ENCODE data around the gene SPTBN5.

Gene SPTBN5

DNA sequence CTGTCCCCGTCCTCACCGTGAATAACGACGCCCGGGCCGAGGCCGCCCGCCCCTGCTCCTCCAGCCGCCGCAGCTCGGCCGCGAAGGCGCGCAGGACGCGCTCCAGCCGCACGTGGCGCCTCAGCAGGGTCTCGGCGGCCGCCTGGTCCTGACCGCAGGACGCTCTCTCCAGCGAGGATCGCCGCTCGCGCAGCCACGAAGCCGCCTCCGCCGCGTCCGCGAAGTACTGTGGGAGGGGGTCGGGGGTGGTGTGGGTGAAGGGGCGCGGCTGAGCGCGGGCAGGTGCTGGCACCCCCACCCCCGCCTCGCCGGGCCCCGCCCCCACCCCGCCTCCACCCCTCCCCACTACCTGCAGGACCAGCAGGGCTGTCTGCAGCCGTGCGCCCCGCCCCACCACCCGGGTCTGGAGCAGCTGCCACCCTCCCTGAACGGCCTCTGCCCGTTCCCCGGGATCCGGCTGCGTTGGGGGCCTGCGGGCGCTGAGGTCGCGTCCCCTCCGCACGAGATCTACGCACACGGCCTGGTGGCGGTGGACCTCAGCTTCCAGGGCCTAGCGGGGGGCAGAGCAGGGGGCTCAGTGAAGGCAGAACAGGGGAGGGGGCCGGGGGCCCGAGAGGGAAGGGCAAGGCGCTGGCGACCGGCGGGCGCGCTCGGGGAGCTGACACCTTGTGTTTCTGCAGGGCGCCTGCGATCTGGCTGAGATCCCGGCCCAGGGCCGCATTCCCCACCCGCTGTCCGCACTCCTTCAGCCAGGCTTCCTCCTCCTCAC, 11.7 kb downstream of the SPTBN5 start:
- H3K4me3 ChIP-seq (ENCODE audit: low read length), result no peak overlapping the region
- no peaks in the 10 kb centered on the region for H3F3A ChIP-seq (ENCODE audit: control insufficient read depth, insufficient read depth)
- no peak overlapping the region for H3K4me2 ChIP-seq (ENCODE audit: low read length)
- no peaks in the 10 kb centered on the region for H4K20me1 ChIP-seq (ENCODE audit: control insufficient read depth, insufficient read depth, low read depth, low read length)
- no peaks in the 10 kb centered on the region for H3K9me3 ChIP-seq (ENCODE audit: control insufficient read depth, insufficient read depth, low read length)
- H3K4me1 ChIP-seq (ENCODE audit: control insufficient read depth, low read length), result peaks cover 9% of the 10 kb centered on the region
- no peaks in the 10 kb centered on the region for H3K36me3 ChIP-seq (ENCODE audit: control insufficient read depth, low read length)
- H3K27me3 ChIP-seq (ENCODE audit: control insufficient read depth, low read length), result no peaks in the 10 kb centered on the region
- TF ChIP-seq, protein P1, sequence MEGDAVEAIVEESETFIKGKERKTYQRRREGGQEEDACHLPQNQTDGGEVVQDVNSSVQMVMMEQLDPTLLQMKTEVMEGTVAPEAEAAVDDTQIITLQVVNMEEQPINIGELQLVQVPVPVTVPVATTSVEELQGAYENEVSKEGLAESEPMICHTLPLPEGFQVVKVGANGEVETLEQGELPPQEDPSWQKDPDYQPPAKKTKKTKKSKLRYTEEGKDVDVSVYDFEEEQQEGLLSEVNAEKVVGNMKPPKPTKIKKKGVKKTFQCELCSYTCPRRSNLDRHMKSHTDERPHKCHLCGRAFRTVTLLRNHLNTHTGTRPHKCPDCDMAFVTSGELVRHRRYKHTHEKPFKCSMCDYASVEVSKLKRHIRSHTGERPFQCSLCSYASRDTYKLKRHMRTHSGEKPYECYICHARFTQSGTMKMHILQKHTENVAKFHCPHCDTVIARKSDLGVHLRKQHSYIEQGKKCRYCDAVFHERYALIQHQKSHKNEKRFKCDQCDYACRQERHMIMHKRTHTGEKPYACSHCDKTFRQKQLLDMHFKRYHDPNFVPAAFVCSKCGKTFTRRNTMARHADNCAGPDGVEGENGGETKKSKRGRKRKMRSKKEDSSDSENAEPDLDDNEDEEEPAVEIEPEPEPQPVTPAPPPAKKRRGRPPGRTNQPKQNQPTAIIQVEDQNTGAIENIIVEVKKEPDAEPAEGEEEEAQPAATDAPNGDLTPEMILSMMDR (IDR thresholded peaks at IDR 0.05; ENCODE audit: low read depth, low read length, poor library complexity, severe bottlenecking), result no peak
- no peak for TF ChIP-seq EZH2phosphoT487 (IDR thresholded peaks at IDR 0.05; ENCODE audit: borderline replicate concordance, low read length)
- H3K79me2 ChIP-seq (ENCODE audit: control insufficient read depth, low read length), result no peaks in the 10 kb centered on the region
- no peaks in the 10 kb centered on the region for H3K9me2 ChIP-seq (replicated peaks; ENCODE audit: control insufficient read depth, low read length)
- no peak overlapping the region for H3K27ac ChIP-seq (ENCODE audit: low read depth, low read length)

DNA sequence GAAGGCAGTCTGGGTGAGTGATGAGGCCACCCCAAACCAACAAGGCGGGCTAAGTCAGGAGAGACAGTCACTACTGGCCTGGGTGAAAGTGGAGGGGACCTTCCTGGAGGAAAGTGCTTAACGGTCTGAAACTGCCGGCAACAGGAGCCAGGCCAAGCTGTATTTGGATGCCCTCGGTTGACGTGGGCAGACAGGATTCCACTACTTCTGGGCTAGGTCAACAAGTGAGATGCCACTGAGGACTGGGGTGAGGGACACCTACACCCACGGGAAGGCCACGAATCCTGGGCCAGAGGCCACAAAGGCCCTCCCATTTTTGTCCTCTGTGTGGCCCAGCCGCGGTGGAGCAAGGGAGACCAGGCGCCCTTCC, 12.3 kb downstream of the SPTBN5 start:
- TF ChIP-seq, protein P1 (IDR thresholded peaks at IDR 0.05; ENCODE audit: low read depth, low read length, poor library complexity, severe bottlenecking), result no peak
- no peak for TF ChIP-seq EZH2phosphoT487 (IDR thresholded peaks at IDR 0.05; ENCODE audit: borderline replicate concordance, low read length)
- Histone ChIP-seq H3K9me2 (replicated peaks; ENCODE audit: control insufficient read depth, low read length) (no peaks in the 10 kb centered on the region), H3K9me3 (ENCODE audit: control insufficient read depth, insufficient read depth, low read length) (no peaks in the 10 kb centered on the region), H3F3A (ENCODE audit: control insufficient read depth, insufficient read depth) (no peaks in the 10 kb centered on the region), H3K36me3 (ENCODE audit: control insufficient read depth, low read length) (no peaks in the 10 kb centered on the region), H3K79me2 (ENCODE audit: control insufficient read depth, low read length) (no peaks in the 10 kb centered on the region), H3K4me1 (ENCODE audit: control insufficient read depth, low read length) (peaks cover 15% of the 10 kb centered on the region), H3K27ac (ENCODE audit: low read depth, low read length) (no peak overlapping the region), H3K4me3 (ENCODE audit: low read length) (no peak overlapping the region), H4K20me1 (ENCODE audit: control insufficient read depth, insufficient read depth, low read depth, low read length) (no peaks in the 10 kb centered on the region), H3K27me3 (ENCODE audit: control insufficient read depth, low read length) (no peaks in the 10 kb centered on the region), H3K4me2 (ENCODE audit: low read length) (no peak overlapping the region)

DNA sequence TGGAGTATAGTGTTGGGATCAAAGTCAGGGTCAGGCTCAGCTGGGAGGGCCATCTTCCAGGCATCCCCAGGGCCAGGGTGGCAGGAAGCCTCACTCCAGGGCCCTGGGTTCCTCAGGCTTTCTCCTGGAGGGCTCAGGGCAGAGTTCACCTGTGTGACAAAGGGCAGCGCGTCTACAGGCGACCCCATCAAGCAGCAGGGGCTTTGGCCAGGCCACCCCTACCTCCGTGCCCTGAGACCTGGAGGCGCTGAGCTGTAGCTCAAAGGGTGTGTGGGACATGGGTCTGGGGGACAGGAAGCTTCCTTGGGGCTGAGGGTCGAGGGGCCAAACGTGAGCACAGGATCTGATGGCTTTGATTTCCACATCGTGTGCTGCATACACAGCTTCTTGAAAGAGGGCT, 12.8 kb downstream of the SPTBN5 start:
- Histone ChIP-seq H3K9me3 (ENCODE audit: control insufficient read depth, insufficient read depth, low read length) (no peaks in the 10 kb centered on the region), H3K36me3 (ENCODE audit: control insufficient read depth, low read length) (no peaks in the 10 kb centered on the region), H4K20me1 (ENCODE audit: control insufficient read depth, insufficient read depth, low read depth, low read length) (no peaks in the 10 kb centered on the region), H3F3A (ENCODE audit: control insufficient read depth, insufficient read depth) (0 out of 2 replicates have a peak, but pooled peaks cover 2% of the 10 kb centered on the region), H3K4me3 (ENCODE audit: low read length) (no peak overlapping the region), H3K4me1 (ENCODE audit: control insufficient read depth, low read length) (peaks cover 20% of the 10 kb centered on the region), H3K4me2 (ENCODE audit: low read length) (no peak overlapping the region), H3K27ac (ENCODE audit: low read depth, low read length) (no peak overlapping the region), H3K27me3 (ENCODE audit: control insufficient read depth, low read length) (no peaks in the 10 kb centered on the region), H3K79me2 (ENCODE audit: control insufficient read depth, low read length) (no peaks in the 10 kb centered on the region), H3K9me2 (replicated peaks; ENCODE audit: control insufficient read depth, low read length) (no peaks in the 10 kb centered on the region)
- no peak for TF ChIP-seq EZH2phosphoT487 (IDR thresholded peaks at IDR 0.05; ENCODE audit: borderline replicate concordance, low read length)
- TF ChIP-seq, protein P1 (IDR thresholded peaks at IDR 0.05; ENCODE audit: low read depth, low read length, poor library complexity, severe bottlenecking), result no peak

Measured in DOHH2 (cell line).